H1 (cell line): ENCODE results near the gene ACCSL. TPM values are rescaled to one million over a fixed set of nuclear protein-coding genes. Genes with fewer than 3 reads are reported as not detected.

Source experiments
- CHD7 ChIP-seq: fragments of 300-600 bp; sonication (generic); IDR thresholded peaks from 2 replicates; pipeline ENCODE4 v1.7.1; 2012; ENCODE audit warnings: low read length, moderate library complexity, mild to moderate bottlenecking, inconsistent platforms; ENCODE audit not compliant: insufficient replicate concordance
- GTF2F1 ChIP-seq: IDR thresholded peaks from 2 replicates; pipeline ENCODE4 v1.6.1; 2012; ENCODE audit warnings: low read depth, low read length, improper control_type of control experiment, borderline replicate concordance
- HDAC2 ChIP-seq, 2 experiments: fragments of 300-600 bp in 1 of 2; sonication (generic) in 1 of 2; IDR thresholded peaks; 2 replicates each; pipeline ENCODE4 v1.6.1; 2011 to 2012; ENCODE audit warnings: low read depth in 2 of 2, low read length in 2 of 2, mild to moderate bottlenecking in 2 of 2, moderate library complexity in 2 of 2, borderline replicate concordance in 1 of 2, inconsistent platforms in 1 of 2
- RBBP5 ChIP-seq: IDR thresholded peaks from 2 replicates; pipeline ENCODE4 v1.7.1; 2012; ENCODE audit warnings: low read depth, mild to moderate bottlenecking, inconsistent platforms, low read length, moderate library complexity, borderline replicate concordance
- SAP30 ChIP-seq: fragments of 300-600 bp; sonication (generic); IDR thresholded peaks from 2 replicates; pipeline ENCODE4 v1.7.1; 2012; ENCODE audit warnings: low read length, moderate library complexity, mild to moderate bottlenecking, inconsistent platforms; ENCODE audit not compliant: insufficient read depth, insufficient replicate concordance
- polyA plus RNA-seq, 7 experiments: library from polyadenylated mRNA; depleted of rRNA in 3 of 7; stranded (reverse) in 5 of 7; unstranded in 2 of 7; fragments of >200 nt in 5 of 7; fragments of 200-250 nt in 2 of 7; gene quantifications; 1 replicate in 5 of 7; 2 replicates in 1 of 7; 4 replicates in 1 of 7; pipeline versions ENCODE4 v1.2.1 to v1.2.3, GENCODE V29; 2011 to 2013; ENCODE audit warnings: missing spikeins in 2 of 7, mixed read lengths in 2 of 7
- total RNA-seq: library from RNA; stranded (reverse); fragmentation: NEBNext Ultra II Directional; extraction: Animal tissue kit (Norgen Biotek cat#: 25700); gene quantifications from 2 replicates; pipeline ENCODE4 v1.2.1, GENCODE V29; 2021

ACCSL gene
- total and polyA plus RNA-seq, 2 of the 8 experiments (the other 6 are each of a cell fraction or from before 2014, with no cell fraction given), result not detected

- no peak for TF ChIP-seq SAP30
- TF ChIP-seq RBBP5, result no peak
- no peak for TF ChIP-seq HDAC2 (IDR thresholded peaks at IDR 0.05; ENCODE audit: borderline replicate concordance in 1 of 2, low read depth in 2 of 2, low read length in 2 of 2)
- TF ChIP-seq GTF2F1, result no peak
- TF ChIP-seq CHD7, result no peak
These were observed 16.8 kb upstream of the ACCSL start (continued) for GRCh38 chr11:44030996-44031395.
